ENCODE measurements around the gene PAWR.

Gene PAWR

DNA sequence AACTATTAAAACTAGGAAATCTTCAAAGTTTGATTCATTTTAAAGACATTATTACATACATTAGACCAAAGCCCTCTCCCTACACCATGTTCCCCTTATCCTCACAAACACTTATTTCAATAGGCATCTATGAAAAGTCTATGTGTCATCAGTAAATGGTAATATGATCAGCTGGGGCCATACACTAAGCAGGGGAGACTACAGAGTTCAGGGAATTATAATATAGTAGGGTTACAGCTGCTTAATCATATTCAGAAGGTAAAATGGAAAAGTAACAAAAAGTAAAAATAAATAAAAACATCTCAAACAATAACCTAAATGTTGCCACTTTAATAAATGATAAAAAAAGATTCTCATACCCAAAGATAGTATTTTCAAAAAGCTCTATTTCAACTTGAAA, 29.1 kb downstream of the PAWR start:
- TF ChIP-seq, protein P1, sequence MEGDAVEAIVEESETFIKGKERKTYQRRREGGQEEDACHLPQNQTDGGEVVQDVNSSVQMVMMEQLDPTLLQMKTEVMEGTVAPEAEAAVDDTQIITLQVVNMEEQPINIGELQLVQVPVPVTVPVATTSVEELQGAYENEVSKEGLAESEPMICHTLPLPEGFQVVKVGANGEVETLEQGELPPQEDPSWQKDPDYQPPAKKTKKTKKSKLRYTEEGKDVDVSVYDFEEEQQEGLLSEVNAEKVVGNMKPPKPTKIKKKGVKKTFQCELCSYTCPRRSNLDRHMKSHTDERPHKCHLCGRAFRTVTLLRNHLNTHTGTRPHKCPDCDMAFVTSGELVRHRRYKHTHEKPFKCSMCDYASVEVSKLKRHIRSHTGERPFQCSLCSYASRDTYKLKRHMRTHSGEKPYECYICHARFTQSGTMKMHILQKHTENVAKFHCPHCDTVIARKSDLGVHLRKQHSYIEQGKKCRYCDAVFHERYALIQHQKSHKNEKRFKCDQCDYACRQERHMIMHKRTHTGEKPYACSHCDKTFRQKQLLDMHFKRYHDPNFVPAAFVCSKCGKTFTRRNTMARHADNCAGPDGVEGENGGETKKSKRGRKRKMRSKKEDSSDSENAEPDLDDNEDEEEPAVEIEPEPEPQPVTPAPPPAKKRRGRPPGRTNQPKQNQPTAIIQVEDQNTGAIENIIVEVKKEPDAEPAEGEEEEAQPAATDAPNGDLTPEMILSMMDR (IDR thresholded peaks at IDR 0.05; ENCODE audit: low read depth, low read length): no peak
- Histone ChIP-seq H3K27me3 (peaks cover 25% of the 10 kb centered on the region), H3K9me3 (no peaks in the 10 kb centered on the region), H3K4me1 (no peaks in the 10 kb centered on the region), H3K4me3 (ENCODE audit: low read depth, low read length) (no peak overlapping the region), H3K36me3 (no peaks in the 10 kb centered on the region)
- no peak for DNase-seq

DNA sequence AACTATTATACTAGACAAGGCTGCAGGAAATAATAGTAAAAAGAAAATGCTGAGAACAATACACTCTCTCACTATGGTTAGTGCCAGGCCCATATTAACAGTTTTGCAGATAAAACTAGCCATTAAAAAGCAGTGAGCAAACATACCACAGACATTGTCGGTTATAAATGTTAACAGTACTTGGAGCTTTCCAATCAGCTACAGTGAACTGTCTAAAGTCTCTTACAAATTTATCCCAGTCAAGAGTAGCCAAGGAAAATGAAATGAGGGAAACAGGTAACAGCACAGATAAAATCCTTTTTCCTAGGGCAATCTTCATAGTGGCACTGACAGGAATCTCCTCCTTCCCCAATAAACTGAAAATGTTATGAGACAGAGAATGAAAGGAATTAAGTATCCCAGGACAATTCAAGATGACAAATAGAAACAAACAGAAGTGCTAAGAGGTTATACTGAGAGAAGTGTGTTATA, 30.8 kb downstream of the PAWR start:
- H3K9me3 ChIP-seq: no peaks in the 10 kb centered on the region
- TF ChIP-seq, protein P1 (IDR thresholded peaks at IDR 0.05; ENCODE audit: low read depth, low read length): no peak
- DNase-seq: no peak

DNA sequence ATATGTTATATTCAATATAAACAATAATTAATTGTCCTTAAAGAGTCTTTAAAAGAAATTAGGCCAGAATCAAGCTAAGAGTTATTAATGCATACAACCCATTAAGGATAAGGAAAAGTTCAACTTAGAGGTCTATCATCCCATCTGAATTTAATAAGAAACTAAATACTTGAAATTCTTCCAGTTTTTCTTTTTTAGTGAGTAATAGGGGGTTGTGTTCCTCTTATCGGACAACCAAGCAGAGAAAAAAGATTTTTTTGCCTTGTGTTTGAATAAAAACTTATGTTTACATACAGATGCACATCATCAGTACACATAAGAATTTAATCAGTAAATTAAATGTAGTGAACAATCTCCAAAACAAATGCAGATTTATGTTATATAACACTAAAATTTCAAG, 32.5 kb downstream of the PAWR start:
- Histone ChIP-seq H3K36me3 (no peaks in the 10 kb centered on the region), H3K27me3 (peaks cover 50% of the 10 kb centered on the region), H3K9me3 (no peaks in the 10 kb centered on the region), H3K4me1 (no peaks in the 10 kb centered on the region), H3K4me3 (ENCODE audit: low read depth, low read length) (no peak overlapping the region)
- TF ChIP-seq, protein P1 (IDR thresholded peaks at IDR 0.05; ENCODE audit: low read depth, low read length): no peak
- DNase-seq: no peak

More for the DNA sequence above, 30.8 kb downstream of the PAWR start:
- H3K4me1 ChIP-seq: no peaks in the 10 kb centered on the region
- H3K36me3 ChIP-seq: no peaks in the 10 kb centered on the region
- H3K27me3 ChIP-seq: peaks cover 34% of the 10 kb centered on the region
- no peak overlapping the region for H3K4me3 ChIP-seq (ENCODE audit: low read depth, low read length)

DNA sequence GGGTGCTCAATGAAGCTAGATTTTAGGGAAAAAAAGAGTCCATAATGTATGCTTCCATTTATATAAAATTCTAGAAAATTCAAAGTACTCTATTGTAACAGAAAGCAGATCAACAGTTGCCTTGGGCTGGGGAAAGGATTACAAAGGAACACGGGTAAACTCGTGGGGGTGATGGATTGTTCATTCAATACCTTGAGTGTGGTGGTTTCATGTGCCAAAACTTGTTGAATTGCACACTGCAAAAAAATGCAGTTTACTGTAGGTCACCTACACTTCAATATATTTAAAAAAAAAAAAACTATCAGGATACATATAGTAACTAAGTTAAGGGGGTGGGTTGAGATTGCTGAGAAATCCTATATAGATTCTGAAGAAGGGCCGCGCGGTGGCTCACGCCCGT, 33.6 kb downstream of the PAWR start:
- Histone ChIP-seq H3K9me3 (no peaks in the 10 kb centered on the region), H3K27me3 (peaks cover 50% of the 10 kb centered on the region)
- TF ChIP-seq, protein P1 (IDR thresholded peaks at IDR 0.05; ENCODE audit: low read depth, low read length): no peak

DNA sequence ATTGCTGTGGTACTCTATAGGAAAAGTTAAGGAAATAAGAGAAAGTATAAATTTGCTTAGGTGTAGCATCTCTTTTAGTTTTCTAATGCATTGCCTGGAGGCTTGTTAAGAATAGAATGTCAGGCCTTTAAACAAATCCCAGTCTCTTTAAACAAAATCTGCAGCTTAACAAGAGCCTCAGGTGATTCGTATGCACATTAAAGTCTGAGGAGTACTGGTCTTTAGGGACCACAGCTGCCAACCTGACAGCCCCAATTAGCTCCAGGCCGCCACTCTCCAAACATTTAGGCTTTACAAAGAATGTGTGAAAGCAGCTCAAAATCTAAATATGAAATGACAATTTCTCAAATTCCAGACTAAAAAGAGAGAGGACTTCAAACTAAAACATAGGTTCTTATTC, 35.7 kb downstream of the PAWR start:
- TF ChIP-seq, protein P1 (IDR thresholded peaks at IDR 0.05; ENCODE audit: low read depth, low read length): no peak
- no peaks in the 10 kb centered on the region for H3K4me1 ChIP-seq
- H3K4me3 ChIP-seq (ENCODE audit: low read depth, low read length): no peak overlapping the region
- no peak for DNase-seq
- H3K36me3 ChIP-seq: no peaks in the 10 kb centered on the region
- H3K9me3 ChIP-seq: no peaks in the 10 kb centered on the region
- peaks cover 45% of the 10 kb centered on the region for H3K27me3 ChIP-seq

More for the DNA sequence above, 33.6 kb downstream of the PAWR start:
- no peak for DNase-seq
- H3K36me3 ChIP-seq: no peaks in the 10 kb centered on the region
- no peaks in the 10 kb centered on the region for H3K4me1 ChIP-seq
- H3K4me3 ChIP-seq (ENCODE audit: low read depth, low read length): no peak overlapping the region

DNA sequence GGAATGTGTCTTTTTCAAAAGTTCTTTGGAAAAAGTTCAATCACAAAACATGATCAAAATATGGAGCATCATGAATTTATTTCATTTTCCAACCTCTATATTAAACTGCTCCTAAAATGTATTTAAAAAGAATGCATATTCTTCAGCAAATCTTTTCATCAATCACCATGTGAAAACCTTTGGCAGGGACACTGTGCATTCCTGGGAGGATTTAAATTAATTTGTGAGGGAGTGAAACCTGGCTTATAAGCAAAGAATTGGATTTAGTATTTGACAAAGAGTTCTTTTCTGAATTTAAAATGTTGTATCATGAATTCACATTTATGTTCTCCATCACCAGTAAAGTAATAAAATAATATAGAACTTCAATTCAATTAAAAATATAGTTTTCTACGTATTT, 38.2 kb downstream of the PAWR start:
- DNase-seq: no peak
- no peaks in the 10 kb centered on the region for H3K36me3 ChIP-seq
- TF ChIP-seq, protein P1 (IDR thresholded peaks at IDR 0.05; ENCODE audit: low read depth, low read length): no peak
- peaks cover 41% of the 10 kb centered on the region for H3K27me3 ChIP-seq
- H3K9me3 ChIP-seq: no peaks in the 10 kb centered on the region
- H3K4me1 ChIP-seq: no peaks in the 10 kb centered on the region
- H3K4me3 ChIP-seq (ENCODE audit: low read depth, low read length): no peak overlapping the region
